T-cell (primary cell): ENCODE measurements around the gene CDC42EP1. TPM values are rescaled to one million over a fixed set of nuclear protein-coding genes. Genes with fewer than 3 reads are reported as not detected.

Experiments used
- ATAC-seq, 4 experiments: fragments of 200-7000 bp in 3 of 4; fragments of 150-1000 bp in 1 of 4; cut with Tn5 transposase; replicated peaks in 1 of 4; 1 replicate in 3 of 4; 2 replicates in 1 of 4; pipeline ENCODE4 v1.10.0; 2021; ENCODE audit warnings: moderate library complexity in 3 of 4, mild to moderate bottlenecking in 2 of 4, moderate number of reproducible peaks in 1 of 4
- CTCF ChIA-PET, 2 donors: fragments of 300-600 bp; sonication (Branson Sonifier 250); formaldehyde crosslinking; loops; one replicate each; lab custom pipeline; 2022; ENCODE audit warnings: antibody characterized with exemption in 2 of 2; lab: Charles Lee
- POLR2A ChIA-PET, 2 donors: fragments of 300-600 bp; sonication (Branson Sonifier 250); formaldehyde crosslinking; loops; one replicate each; lab custom pipeline; 2022; ENCODE audit warnings: antibody characterized with exemption in 2 of 2; lab: Charles Lee
- DNase-seq, 35 experiments: peaks; one replicate each; pipeline versions ENCODE4 v3.0.0 to v3.0.0-alpha.2; 2013 to 2023
- H3K27ac ChIP-seq: one replicate; pipeline ENCODE4 v1.5.1; 2013; ENCODE audit warnings: low read length
- H3K27me3 ChIP-seq, 2 experiments: replicated peaks in 1 of 2; 1 replicate in 1 of 2; 2 replicates in 1 of 2; pipeline versions ENCODE4 v1.6.1 to v1.7.0; 2013; ENCODE audit warnings: low read length in 1 of 2, mixed read lengths in 1 of 2; ENCODE audit not compliant: control insufficient read depth in 2 of 2, insufficient read depth in 2 of 2; ENCODE audit errors: extremely low read depth in 1 of 2
- H3K36me3 ChIP-seq, 2 donors: 1 replicate in 1 of 2; 2 replicates in 1 of 2; pipeline versions ENCODE4 v1.6.1 to v1.7.0; 2013; ENCODE audit warnings: low read length in 1 of 2; ENCODE audit not compliant: control insufficient read depth in 2 of 2, insufficient read depth in 1 of 2; ENCODE audit errors: extremely low read depth in 1 of 2
- H3K4me1 ChIP-seq, 2 experiments: 1 replicate in 1 of 2; 2 replicates in 1 of 2; pipeline versions ENCODE4 v1.6.1 to v1.7.0; 2013; ENCODE audit warnings: low read length in 2 of 2, mixed read lengths in 1 of 2; ENCODE audit not compliant: insufficient read depth in 2 of 2, control insufficient read depth in 1 of 2; ENCODE audit errors: extremely low read depth in 1 of 2
- H3K4me3 ChIP-seq, 2 donors: 1 replicate in 1 of 2; 2 replicates in 1 of 2; pipeline versions ENCODE4 v1.5.1 to v1.7.0; 2013; ENCODE audit warnings: mild to moderate bottlenecking in 2 of 2, low read length in 1 of 2, moderate library complexity in 1 of 2; ENCODE audit not compliant: control insufficient read depth in 1 of 2; ENCODE audit errors: extremely low read depth in 1 of 2
- H3K9me3 ChIP-seq: 2 replicates; pipeline ENCODE4 v1.7.0; 2013
- H3K27ac Mint-ChIP-seq, 2 donors: one replicate each; pipeline ENCODE4 v1.8.0; 2020 to 2021; ENCODE audit warnings: mild to moderate bottlenecking in 2 of 2, mixed read lengths in 2 of 2
- H3K27me3 Mint-ChIP-seq, 2 donors: one replicate each; pipeline ENCODE4 v1.8.0; 2021 to 2022; ENCODE audit warnings: mixed read lengths in 2 of 2
- H3K36me3 Mint-ChIP-seq: one replicate; pipeline ENCODE4 v1.8.0; 2021; ENCODE audit warnings: mixed read lengths
- H3K4me1 Mint-ChIP-seq, 3 donors: one replicate each; pipeline ENCODE4 v1.8.0; 2020 to 2022; ENCODE audit warnings: mixed read lengths in 3 of 3, mild to moderate bottlenecking in 1 of 3
- H3K4me3 Mint-ChIP-seq, 3 donors: one replicate each; pipeline ENCODE4 v1.8.0; 2020 to 2022; ENCODE audit warnings: mild to moderate bottlenecking in 3 of 3, mixed read lengths in 3 of 3, moderate library complexity in 3 of 3
- H3K9me3 Mint-ChIP-seq, 3 donors: one replicate each; pipeline ENCODE4 v1.8.0; 2020 to 2022; ENCODE audit warnings: mixed read lengths in 3 of 3
- WGBS: methylation state at CpG from one replicate; pipeline ENCODE4 v1.1.5; 2013; ENCODE audit warnings: missing lambda C conversion rate; ENCODE audit not compliant: insufficient coverage; 5-methylcytosine and 5-hydroxymethylcytosine counted together
- total RNA-seq, 35 experiments: library from RNA in 6 of 35; stranded (reverse) in 6 of 35; fragments of 120-200 nt in 1 of 35; gene quantifications; one replicate each; pipeline versions ENCODE4 v1.2.1 to v1.2.4 and lab custom pipeline; 2013 to 2026

The CDC42EP1 gene
- total RNA-seq, 5 donors from 2014 or later (not counting 1 experiment from before 2014, with no cell fraction given) = 0.47 to 0.73 (median 0.62) TPM; not detected in 2

- DNase-seq (peak; percentile 38 to 84 (median 60)), ATAC-seq (peak; percentile 22 to 45 (median 32))
- peak overlapping the region; percentile 79 to 85 for H3K27ac Mint-ChIP-seq
- Histone ChIP-seq H3K27me3 (peaks cover 0 to 4% of the 10 kb centered on the region in 2 experiments), H3K9me3 (no peaks in the 10 kb centered on the region), H3K4me3 (peak overlapping the region in 1 of 2 donors; percentile 12), H3K27ac (peak overlapping the region; percentile 66), H3K4me1 (peaks cover 34 to 57% of the 10 kb centered on the region in 2 experiments), H3K36me3 (no peaks in the 10 kb centered on the region)
- POLR2A ChIA-PET = no interaction called here
- H3K4me1 Mint-ChIP-seq = peaks cover 52 to 66% (median 63%) of the 10 kb centered on the region in 3 donors
- H3K4me3 Mint-ChIP-seq = peak overlapping the region; percentile 46 to 69 (median 55)
- 0% methylated on average over 3 of the region's 5 CpGs for WGBS
- H3K9me3 Mint-ChIP-seq = no peaks in the 10 kb centered on the region
- H3K36me3 Mint-ChIP-seq = no peaks in the 10 kb centered on the region
- CTCF ChIA-PET = interaction anchor here (0.5 to 5.8 kb wide), 5 partner anchors 12 to 311 kb away, joined by 3 to 59 read pairs (median 5); partner anchors contain the start of gene PDXP (in 1 of the 2)
- no peaks in the 10 kb centered on the region for H3K27me3 Mint-ChIP-seq
These were observed 44.6 kb downstream of the CDC42EP1 start for GRCh38 chr22:37604875-37605274.

- Histone ChIP-seq H3K36me3 (no peaks in the 10 kb centered on the region), H3K27me3 (peaks cover 0 to under 1% of the 10 kb centered on the region in 2 experiments), H3K9me3 (no peaks in the 10 kb centered on the region), H3K4me1 (peaks cover 39 to 76% of the 10 kb centered on the region in 2 experiments), H3K27ac (peak overlapping the region; percentile 99), H3K4me3 (peak overlapping the region; percentile 46 to 48)
- Mint-ChIP-seq H3K36me3 (no peaks in the 10 kb centered on the region), H3K27me3 (no peaks in the 10 kb centered on the region), H3K4me3 (peak overlapping the region; percentile 89), H3K27ac (peak overlapping the region; percentile 95 to 98), H3K9me3 (no peaks in the 10 kb centered on the region), H3K4me1 (peaks cover 63 to 68% (median 66%) of the 10 kb centered on the region in 3 donors)
- ChIA-PET POLR2A (interaction anchor here (0.6 to 1.2 kb wide), 3 partner anchors 15 to 683 kb away, joined by 4 to 6 read pairs (median 4); no protein-coding TSS in a partner anchor), CTCF (interaction anchor here (0.7 to 5.8 kb wide), 27 partner anchors 10 to 1162 kb away, joined by 3 to 59 read pairs (median 4); partner anchors contain the start of genes MFNG (in 1 of the 2), NOL12 (in 1 of the 2), PDXP (in 1 of the 2) and RAC2 (in 1 of the 2))
- ATAC-seq (peak; percentile 13 to 20 (median 19)), DNase-seq (peak; percentile 67 to 95 (median 85))
- WGBS = 0% methylated on average over 14 of the region's 44 CpGs
These were observed 47.0 kb downstream of the CDC42EP1 start for GRCh38 chr22:37607010-37607934.

DNA sequence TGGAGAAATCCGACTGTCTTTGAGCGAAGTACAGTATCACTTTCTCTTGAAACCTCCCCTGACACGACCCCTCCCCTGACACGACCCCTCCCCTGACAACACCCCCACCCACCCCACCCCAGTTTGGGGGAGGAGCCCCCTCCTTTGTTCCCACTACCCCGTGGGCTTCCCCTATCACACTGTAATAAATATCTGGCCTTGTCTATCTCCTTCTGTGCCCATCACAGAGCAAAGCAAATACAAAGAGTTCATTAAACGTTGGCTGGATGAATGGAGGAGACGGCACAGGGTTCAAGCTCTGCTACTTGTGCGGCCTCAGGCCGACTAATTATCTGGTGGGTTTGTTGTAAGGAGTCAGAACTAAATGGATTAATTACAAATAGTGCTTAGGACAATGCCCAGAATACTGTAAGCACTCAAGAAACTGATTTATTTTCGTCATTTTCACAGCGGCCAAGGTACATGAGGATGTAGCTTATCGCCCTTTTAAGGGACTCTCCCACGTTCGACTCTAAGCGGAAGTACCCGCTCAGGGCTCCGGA is 47.7 kb downstream of the CDC42EP1 start:
- Mint-ChIP-seq H3K4me1 (peaks cover 59 to 64% (median 60%) of the 10 kb centered on the region in 3 donors), H3K9me3 (no peaks in the 10 kb centered on the region), H3K36me3 (no peaks in the 10 kb centered on the region), H3K27ac (peak overlapping the region; percentile 95 to 98), H3K27me3 (no peaks in the 10 kb centered on the region), H3K4me3 (peak overlapping the region; percentile 89)
- Histone ChIP-seq H3K36me3 (peaks cover 0 to 2% of the 10 kb centered on the region in 2 donors), H3K9me3 (no peaks in the 10 kb centered on the region), H3K27ac (peak overlapping the region; percentile 99), H3K4me1 (peaks cover 39 to 77% of the 10 kb centered on the region in 2 experiments), H3K27me3 (no peaks in the 10 kb centered on the region), H3K4me3 (peak overlapping the region; percentile 5 to 83)
- POLR2A ChIA-PET = interaction anchor here (0.6 to 1.2 kb wide), 7 partner anchors 16 to 682 kb away, joined by 3 to 6 read pairs (median 4); partner anchors contain the start of gene PDXP (in 1 of the 2)
- CTCF ChIA-PET = interaction anchor here (0.6 to 5.8 kb wide), 25 partner anchors 9 to 1163 kb away, joined by 3 to 59 read pairs (median 4); partner anchors contain the start of genes ANKRD54 (in 1 of the 2), LGALS1 (in 1 of the 2), MFNG (in 1 of the 2) and NOL12 (in 1 of the 2)
- 3% methylated on average over 11 of the region's 17 CpGs for WGBS
- DNase-seq = peak in 3 of 35 experiments; percentile 10 to 23 (median 20)
- ATAC-seq = peak in 1 of 4 experiments; percentile 1

GRCh38 chr22:37608477-37609239 is 48.4 kb downstream of the CDC42EP1 start, which contains the start of gene GGA1:
Gene GGA1 (plus strand): TSS chr22:37608834. CDS start chr22:37608861, 27 bp downstream.
- Mint-ChIP-seq H3K27ac (peak within 1 kb of the TSS; percentile 95 to 98), H3K9me3 (no peaks in the 10 kb centered on the region), H3K4me3 (peak within 1 kb of the TSS; percentile 89 to 91 (median 89)), H3K27me3 (no peaks in the 10 kb centered on the region), H3K4me1 (peaks cover 59 to 65% (median 60%) of the 10 kb centered on the region in 3 donors), H3K36me3 (no peaks in the 10 kb centered on the region)
- DNase-seq = peak; percentile 93 to 99 (median 96)
- peaks cover 39 to 78% of the 10 kb centered on the region in 2 experiments for H3K4me1 ChIP-seq
- H3K27me3 ChIP-seq = no peaks in the 10 kb centered on the region
- H3K36me3 ChIP-seq = peaks cover 0 to 3% of the 10 kb centered on the region in 2 donors
- CTCF ChIA-PET = interaction anchor here in 1 of 2 donors (0.6 to 5.8 kb wide), 20 partner anchors 12 to 365 kb away, joined by 3 to 59 read pairs (median 4); partner anchors contain the start of genes ANKRD54, LGALS1, MFNG and NOL12
- peak; percentile 80 to 82 (median 82) for ATAC-seq
- peak within 1 kb of the TSS; percentile 99 for H3K27ac ChIP-seq
- no peaks in the 10 kb centered on the region for H3K9me3 ChIP-seq
- WGBS = 1% methylated on average over 76 of the region's 82 CpGs
- POLR2A ChIA-PET = interaction anchor here (0.6 to 1.2 kb wide), 6 partner anchors 16 to 124 kb away, joined by 3 to 6 read pairs (median 4); partner anchors contain the start of gene PDXP (in 1 of the 2)
- peak within 1 kb of the TSS; percentile 76 to 83 for H3K4me3 ChIP-seq
